GM12878 (cell line): Measurements from ENCODE around the gene RPL10A. TPM values are rescaled to one million over a fixed set of nuclear protein-coding genes. Genes with fewer than 3 reads are reported as not detected.

Experiments
- ATAC-seq: fragments of 200-7000 bp; cut with Tn5 transposase; 3 replicates; pipeline ENCODE4 v1.9.1; 2020; ENCODE audit warnings: mild to moderate bottlenecking, moderate library complexity
- BruUV-seq: library from RNA; stranded (reverse); fragments of 400-500 nt; replicated peaks from 2 replicates; lab custom pipeline; 2021; lab: Mats Ljungman, UMichigan
- CTCF ChIA-PET: fragments of 300-600 bp; sonication (Branson Sonifier 250); formaldehyde crosslinking; extraction: SDS; loops from one replicate; lab custom pipeline; 2021; ENCODE audit warnings: inconsistent platforms; lab: Yijun Ruan, JAX
- POLR2A ChIA-PET: fragments of 350-600 bp; formaldehyde crosslinking; extraction: SDS; loops from one replicate; lab custom pipeline; 2021; ENCODE audit warnings: inconsistent platforms; lab: Charles Lee
- RAD21 ChIA-PET: fragments of 300-600 bp; sonication (Branson Sonifier 250); formaldehyde crosslinking; loops from one replicate; lab custom pipeline; 2023; ENCODE audit warnings: antibody characterized with exemption; ENCODE audit not compliant: unreplicated experiment; lab: Charles Lee
- SMC1A ChIA-PET: fragments of 300-600 bp; sonication (Branson Sonifier 250); formaldehyde crosslinking; loops from one replicate; lab custom pipeline; 2023; ENCODE audit not compliant: unreplicated experiment, uncharacterized antibody; lab: Charles Lee
- DNase-seq: peaks from one replicate; pipeline ENCODE4 v3.0.0-alpha.2; 2011; ENCODE audit warnings: low read depth, low spot score
- FAIRE-seq: peaks from 3 replicates; lab custom pipeline; 2011; peaks lifted over from hg19 to GRCh38; lab: Jason Lieb, UNC
- H2AFZ ChIP-seq: 2 replicates; pipeline ENCODE4 v1.6.0; 2011; ENCODE audit warnings: low read depth, low read length, control low read depth; ENCODE audit not compliant: control insufficient read depth
- H3K27ac ChIP-seq: 2 replicates; pipeline ENCODE4 v1.5.1; 2011; ENCODE audit warnings: control low read depth; ENCODE audit not compliant: control insufficient read depth, insufficient read depth
- H3K27me3 ChIP-seq, 2 experiments: replicated peaks in 1 of 2; 2 replicates each; pipeline versions ENCODE4 v1.6.0 to v1.6.1; 2011; ENCODE audit warnings: low read length in 1 of 2; ENCODE audit not compliant: control insufficient read depth in 2 of 2, insufficient read depth in 2 of 2
- H3K36me3 ChIP-seq, 2 experiments: 2 replicates each; pipeline ENCODE4 v1.5.1; 2011; ENCODE audit warnings: low read length in 1 of 2; ENCODE audit not compliant: control insufficient read depth in 2 of 2, insufficient read depth in 2 of 2
- H3K4me1 ChIP-seq: 2 replicates; pipeline ENCODE4 v1.6.1; 2011; ENCODE audit warnings: mild to moderate bottlenecking, low read length, moderate library complexity, mixed read lengths; ENCODE audit not compliant: control insufficient read depth, insufficient read depth
- H3K4me2 ChIP-seq: 2 replicates; pipeline ENCODE4 v1.6.0; 2011; ENCODE audit warnings: control low read depth; ENCODE audit not compliant: control insufficient read depth, insufficient read depth
- H3K4me3 ChIP-seq: fragments of 200-600 bp; sonication (generic); 2 replicates; pipeline ENCODE4 v1.5.1; 2016
- H3K79me2 ChIP-seq: 2 replicates; pipeline ENCODE4 v1.6.0; 2011; ENCODE audit warnings: low read length; ENCODE audit not compliant: control insufficient read depth, insufficient read depth
- H3K9ac ChIP-seq: 2 replicates; pipeline ENCODE4 v1.8.0; 2011; ENCODE audit warnings: low read length, control low read depth, mixed read lengths; ENCODE audit not compliant: control insufficient read depth, insufficient read depth
- H3K9me3 ChIP-seq: replicated peaks from 3 replicates; pipeline ENCODE4 v1.5.1; 2011; ENCODE audit warnings: mild to moderate bottlenecking, low read length; ENCODE audit not compliant: control insufficient read depth, insufficient read depth
- H4K20me1 ChIP-seq: 2 replicates; pipeline ENCODE4 v1.6.0; 2011; ENCODE audit not compliant: control insufficient read depth, insufficient read depth
- CBX3 ChIP-seq: fragments of 200-600 bp; sonication (generic); IDR thresholded peaks from 2 replicates; pipeline ENCODE4 v1.6.1; 2016; ENCODE audit warnings: low read depth, borderline replicate concordance
- DPF2 ChIP-seq: fragments of 450-650 bp; IDR thresholded peaks from 2 replicates; pipeline ENCODE4 v1.6.1; 2017; ENCODE audit warnings: mild to moderate bottlenecking
- IRF5 ChIP-seq: fragments of 450-650 bp; IDR thresholded peaks from 2 replicates; pipeline ENCODE4 v1.6.1; 2017; ENCODE audit warnings: borderline replicate concordance
- MAX ChIP-seq: IDR thresholded peaks from 2 replicates; pipeline ENCODE4 v1.6.1; 2012; ENCODE audit warnings: low read depth, low read length, improper control_type of control experiment
- POLR2A ChIP-seq: IDR thresholded peaks from 2 replicates; pipeline ENCODE4 v1.6.1; 2011; ENCODE audit warnings: low read depth, mild to moderate bottlenecking, low read length
- POLR2AphosphoS5 ChIP-seq: IDR thresholded peaks from 2 replicates; pipeline ENCODE4 v1.6.1; 2011; ENCODE audit warnings: mild to moderate bottlenecking, low read length, inconsistent platforms
- RAD51 ChIP-seq: fragments of 450-650 bp; IDR thresholded peaks from 2 replicates; pipeline ENCODE4 v1.6.1; 2016; ENCODE audit warnings: moderate library complexity, mild to moderate bottlenecking, inconsistent platforms
- RBBP5 ChIP-seq: fragments of 200-600 bp; sonication (generic); conservative IDR thresholded peaks from 2 replicates; pipeline ENCODE4 v1.6.1; 2016
- RCOR1 ChIP-seq: conservative IDR thresholded peaks from 2 replicates; pipeline ENCODE4 v1.6.1; 2012; ENCODE audit warnings: low read depth, low read length, improper control_type of control experiment
- RELB ChIP-seq: fragments of 450-650 bp; IDR thresholded peaks from 2 replicates; pipeline ENCODE4 v1.6.1; 2017; ENCODE audit warnings: low read depth, mild to moderate bottlenecking, moderate library complexity
- TBL1XR1 ChIP-seq: IDR thresholded peaks from 2 replicates; pipeline ENCODE4 v1.6.1; 2012; ENCODE audit warnings: low read depth, low read length, improper control_type of control experiment
- YY1 ChIP-seq: IDR thresholded peaks from 2 replicates; pipeline ENCODE4 v1.6.1; 2011; ENCODE audit warnings: low read depth, mild to moderate bottlenecking, low read length
- ZBED1 ChIP-seq: IDR thresholded peaks from 2 replicates; pipeline ENCODE4 v1.6.1; 2016; ENCODE audit warnings: borderline replicate concordance
- ZNF24 ChIP-seq: fragments of 450-650 bp; IDR thresholded peaks from 2 replicates; pipeline ENCODE4 v1.6.1; 2017; ENCODE audit warnings: antibody characterized with exemption, mild to moderate bottlenecking
- ZNF274 ChIP-seq: IDR thresholded peaks from one replicate; pipeline ENCODE4 v1.8.0; 2011; ENCODE audit not compliant: insufficient read length, insufficient read depth
- ZZZ3 ChIP-seq: IDR thresholded peaks from 2 replicates; pipeline ENCODE4 v1.6.1; 2011; ENCODE audit warnings: low read depth; ENCODE audit not compliant: control insufficient read depth, insufficient read length
- WGBS: methylation state at CpG from one replicate; pipeline ENCODE4 v1.1.6; 2016; ENCODE audit warnings: low lambda C conversion rate; ENCODE audit not compliant: insufficient replicate concordance, insufficient coverage; ENCODE audit errors: missing lambda C conversion rate; 5-methylcytosine and 5-hydroxymethylcytosine counted together
- in situ Hi-C: fragments of 300-500 bp; cut with MboI; formaldehyde crosslinking; loops from 9 replicates; pipeline ENCODE4 v1.14.3; 2018; ENCODE audit warnings: mixed read lengths
- intact Hi-C: fragments of 100-400 bp; cut with micrococcal nuclease; formaldehyde crosslinking; loops from one replicate; pipeline ENCODE4 v1.14.2; 2022; ENCODE audit not compliant: unreplicated experiment
- polyA plus RNA-seq, 11 experiments: library from polyadenylated mRNA; depleted of rRNA in 4 of 11; unstranded in 6 of 11; stranded (reverse) in 5 of 11; fragments of >200 nt; fragmentation: Nextera tagmentation in 4 of 11; fragmentation: Illumina TruSeq in 1 of 11; extraction: Ambion mirVana in 4 of 11; extraction: Trizol in 1 of 11; gene quantifications; 1 replicate in 1 of 11; 2 replicates in 10 of 11; pipeline versions ENCODE4 v1.2.1 to v1.2.3, GENCODE V29; 2011 to 2016; ENCODE audit warnings: inconsistent platforms in 2 of 11, missing spikeins in 2 of 11, low read depth in 1 of 11
- total RNA-seq, 4 experiments: library from RNA; depleted of rRNA in 3 of 4; stranded (reverse); fragments of >200 nt in 3 of 4; fragmentation: Illumina TruSeq in 1 of 4; extraction: Trizol in 1 of 4; gene quantifications; 2 replicates each; pipeline versions ENCODE4 v1.2.1 to v1.2.3, GENCODE V29; 2013 to 2021
- TF ChIP-seq, protein P1 (sequence below): fragments of 450-650 bp; IDR thresholded peaks from 2 replicates; pipeline ENCODE4 v1.6.1; 2014; ENCODE audit warnings: mild to moderate bottlenecking
- TF ChIP-seq, protein P2 (sequence below): IDR thresholded peaks from 2 replicates; pipeline ENCODE4 v1.6.1; 2012; ENCODE audit warnings: low read length, inconsistent platforms
- TF ChIP-seq, protein P3 (sequence below): IDR thresholded peaks from 2 replicates; pipeline ENCODE4 v1.6.1; 2011; ENCODE audit warnings: mild to moderate bottlenecking, low read depth, low read length, moderate library complexity; ENCODE audit not compliant: insufficient replicate concordance

The RPL10A gene
- total and polyA plus RNA-seq, 10 of the 15 experiments (the other 5 are each of a cell fraction or from before 2014, with no cell fraction given), result 833 to 4,029 (median 2,795) TPM

DNA sequence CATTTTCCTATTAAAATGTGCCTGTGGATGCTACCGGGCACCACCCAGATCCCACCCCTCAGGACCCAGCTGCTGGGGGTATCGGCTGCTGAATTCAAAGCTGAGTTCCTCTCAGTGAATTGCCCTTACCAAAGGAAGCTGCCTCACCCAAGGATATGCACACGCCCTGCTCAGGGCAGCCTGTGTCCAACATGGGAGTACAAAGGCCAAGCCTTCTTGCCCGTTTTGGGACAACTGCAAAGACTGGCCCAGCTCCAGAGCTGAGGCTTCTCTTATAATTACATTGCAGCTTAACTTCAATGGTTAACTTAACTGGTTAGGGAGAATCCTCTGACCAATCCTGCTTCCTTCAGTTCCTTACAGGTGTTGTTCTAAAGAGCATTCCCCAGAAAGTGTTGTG is 35.9 kb upstream of the RPL10A start:
- TF ChIP-seq CBX3 (no peak), RAD51 (no peak), POLR2AphosphoS5 (no peak), ZBED1 (no peak), IRF5 (no peak), ZZZ3 (no peak), POLR2A (no peak), RBBP5 (no peak), ZNF24 (no peak), TBL1XR1 (no peak), RELB (no peak), RCOR1 (no peak), ZNF274 (no peak), YY1 (no peak), MAX (no peak), DPF2 (no peak)
- TF ChIP-seq, protein P1, sequence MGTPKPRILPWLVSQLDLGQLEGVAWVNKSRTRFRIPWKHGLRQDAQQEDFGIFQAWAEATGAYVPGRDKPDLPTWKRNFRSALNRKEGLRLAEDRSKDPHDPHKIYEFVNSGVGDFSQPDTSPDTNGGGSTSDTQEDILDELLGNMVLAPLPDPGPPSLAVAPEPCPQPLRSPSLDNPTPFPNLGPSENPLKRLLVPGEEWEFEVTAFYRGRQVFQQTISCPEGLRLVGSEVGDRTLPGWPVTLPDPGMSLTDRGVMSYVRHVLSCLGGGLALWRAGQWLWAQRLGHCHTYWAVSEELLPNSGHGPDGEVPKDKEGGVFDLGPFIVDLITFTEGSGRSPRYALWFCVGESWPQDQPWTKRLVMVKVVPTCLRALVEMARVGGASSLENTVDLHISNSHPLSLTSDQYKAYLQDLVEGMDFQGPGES, result no peak
- TF ChIP-seq, protein P2, sequence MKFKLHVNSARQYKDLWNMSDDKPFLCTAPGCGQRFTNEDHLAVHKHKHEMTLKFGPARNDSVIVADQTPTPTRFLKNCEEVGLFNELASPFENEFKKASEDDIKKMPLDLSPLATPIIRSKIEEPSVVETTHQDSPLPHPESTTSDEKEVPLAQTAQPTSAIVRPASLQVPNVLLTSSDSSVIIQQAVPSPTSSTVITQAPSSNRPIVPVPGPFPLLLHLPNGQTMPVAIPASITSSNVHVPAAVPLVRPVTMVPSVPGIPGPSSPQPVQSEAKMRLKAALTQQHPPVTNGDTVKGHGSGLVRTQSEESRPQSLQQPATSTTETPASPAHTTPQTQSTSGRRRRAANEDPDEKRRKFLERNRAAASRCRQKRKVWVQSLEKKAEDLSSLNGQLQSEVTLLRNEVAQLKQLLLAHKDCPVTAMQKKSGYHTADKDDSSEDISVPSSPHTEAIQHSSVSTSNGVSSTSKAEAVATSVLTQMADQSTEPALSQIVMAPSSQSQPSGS, result no peak
- TF ChIP-seq, protein P3, sequence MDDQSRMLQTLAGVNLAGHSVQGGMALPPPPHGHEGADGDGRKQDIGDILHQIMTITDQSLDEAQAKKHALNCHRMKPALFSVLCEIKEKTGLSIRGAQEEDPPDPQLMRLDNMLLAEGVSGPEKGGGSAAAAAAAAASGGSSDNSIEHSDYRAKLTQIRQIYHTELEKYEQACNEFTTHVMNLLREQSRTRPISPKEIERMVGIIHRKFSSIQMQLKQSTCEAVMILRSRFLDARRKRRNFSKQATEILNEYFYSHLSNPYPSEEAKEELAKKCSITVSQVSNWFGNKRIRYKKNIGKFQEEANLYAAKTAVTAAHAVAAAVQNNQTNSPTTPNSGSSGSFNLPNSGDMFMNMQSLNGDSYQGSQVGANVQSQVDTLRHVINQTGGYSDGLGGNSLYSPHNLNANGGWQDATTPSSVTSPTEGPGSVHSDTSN, result no peak
- Histone ChIP-seq H3K4me3 (no peak overlapping the region), H4K20me1 (no peaks in the 10 kb centered on the region), H3K27ac (no peak overlapping the region), H3K9ac (no peak overlapping the region), H3K79me2 (no peaks in the 10 kb centered on the region), H3K36me3 (no peaks in the 10 kb centered on the region), H3K4me2 (no peak overlapping the region), H3K27me3 (no peaks in the 10 kb centered on the region), H3K9me3 (peaks cover 15% of the 10 kb centered on the region; the same call in 2 of the 3 replicates), H2AFZ (no peak overlapping the region), H3K4me1 (no peaks in the 10 kb centered on the region)
- in situ Hi-C loops (no loop called here), intact Hi-C loops (no loop called here)
- RAD21 ChIA-PET, result interaction anchor here (0.7 to 1.4 kb wide), 2 partner anchors 17 to 90 kb away, joined by 3 read pairs; partner anchors contain the start of gene PPARD
- 51% methylated on average over 4 of the region's 4 CpGs for WGBS
- no peak for FAIRE-seq
- no peak for DNase-seq
- CTCF ChIA-PET, result no interaction called here
- ATAC-seq, result no peak
- SMC1A ChIA-PET, result no interaction called here
- no TSS peak for BruUV-seq
- POLR2A ChIA-PET, result no interaction called here
